Central memory CD8-positive, alpha-beta T cell (primary cell): ENCODE measurements around the gene CARD19.
"Not testable (repeated sequence)": the region's sequence is repeated elsewhere in the genome, so short reads cannot be mapped to it uniquely, and the experiment has no call there.

ENCODE experiments used
- ATAC-seq: fragments of 150-1000 bp; cut with Tn5 transposase; replicated peaks from 2 replicates; pipeline ENCODE4 v1.10.0; 2022; ENCODE audit warnings: mild to moderate bottlenecking, moderate FRiP score, moderate number of reproducible peaks; ENCODE audit not compliant: poor library complexity, severe bottlenecking; ENCODE audit errors: extremely low read depth
- DNase-seq, 2 donors: peaks; one replicate each; pipeline ENCODE4 v3.0.0; 2021; ENCODE audit warnings: low spot score in 2 of 2
- H3K27ac Mint-ChIP-seq: one replicate; pipeline ENCODE4 v1.8.0; 2022; ENCODE audit warnings: low read depth, mild to moderate bottlenecking, moderate library complexity, mixed read lengths
- H3K27me3 Mint-ChIP-seq: one replicate; pipeline ENCODE4 v1.8.0; 2022; ENCODE audit warnings: mixed read lengths
- H3K36me3 Mint-ChIP-seq: one replicate; pipeline ENCODE4 v1.8.0; 2022; ENCODE audit warnings: mild to moderate bottlenecking, moderate library complexity, mixed read lengths; ENCODE audit not compliant: insufficient read depth
- H3K4me1 Mint-ChIP-seq: one replicate; pipeline ENCODE4 v1.8.0; 2022; ENCODE audit warnings: mixed read lengths
- H3K4me3 Mint-ChIP-seq: one replicate; pipeline ENCODE4 v1.8.0; 2022; ENCODE audit warnings: mild to moderate bottlenecking, moderate library complexity, mixed read lengths
- H3K9me3 Mint-ChIP-seq: one replicate; pipeline ENCODE4 v1.8.0; 2022; ENCODE audit warnings: mixed read lengths

The CARD19 gene

DNA sequence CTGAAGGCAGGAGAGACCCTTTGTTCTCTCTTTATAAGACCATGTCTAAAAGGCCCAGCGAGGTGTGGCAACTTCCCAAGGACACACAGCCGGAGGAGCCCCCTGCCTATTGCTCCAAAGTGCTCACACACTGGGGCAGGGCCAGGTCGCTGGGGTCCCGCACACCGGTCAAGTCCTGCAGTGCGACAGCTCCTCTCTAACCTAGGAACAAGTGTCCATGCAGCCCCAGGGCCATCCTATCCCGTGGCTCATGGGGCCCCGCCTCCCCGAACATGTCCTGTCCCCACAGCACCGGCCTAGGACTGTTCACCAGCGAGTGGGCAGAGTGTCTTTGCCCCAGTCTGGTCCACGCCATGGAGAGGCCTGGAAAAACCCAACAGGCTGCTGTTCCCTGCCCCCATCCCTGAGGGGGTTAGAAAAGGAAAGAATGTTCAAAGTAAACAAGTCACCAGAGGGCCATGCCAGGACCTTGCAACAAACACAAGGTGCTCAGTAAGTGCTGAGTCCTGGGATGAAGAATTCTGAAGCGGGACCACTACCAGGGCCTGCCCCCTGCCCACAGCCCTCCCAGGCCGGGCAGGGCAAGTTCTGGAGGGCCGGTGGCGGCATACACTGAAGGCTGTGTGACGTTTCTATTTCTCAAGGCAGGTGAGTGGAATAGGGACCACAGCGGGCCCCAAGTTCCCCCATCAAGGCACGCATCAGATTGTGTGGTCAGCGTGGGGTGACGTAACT, 37.1 kb downstream of the CARD19 start:
- peak overlapping the region; percentile 98 for H3K27ac Mint-ChIP-seq
- H3K4me3 Mint-ChIP-seq, result peak overlapping the region; percentile 86
- DNase-seq, result peak in 1 of 2 donors; percentile 58
- H3K9me3 Mint-ChIP-seq, result no peaks in the 10 kb centered on the region
- H3K27me3 Mint-ChIP-seq, result no peaks in the 10 kb centered on the region
- peaks cover 49% of the 10 kb centered on the region for H3K4me1 Mint-ChIP-seq
- peaks cover 27% of the 10 kb centered on the region for H3K36me3 Mint-ChIP-seq
- ATAC-seq, result peak; percentile 30

GRCh38 chr9:93133681-93134014, 37.6 kb downstream of the CARD19 start:
- H3K9me3 Mint-ChIP-seq, result no peaks in the 10 kb centered on the region
- peak overlapping the region; percentile 98 for H3K27ac Mint-ChIP-seq
- no peak for ATAC-seq
- H3K27me3 Mint-ChIP-seq, result no peaks in the 10 kb centered on the region
- peak overlapping the region; percentile 86 for H3K4me3 Mint-ChIP-seq
- peaks cover 44% of the 10 kb centered on the region for H3K4me1 Mint-ChIP-seq
- DNase-seq, result peak in 1 of 2 donors; percentile 45
- peaks cover 27% of the 10 kb centered on the region for H3K36me3 Mint-ChIP-seq

DNA sequence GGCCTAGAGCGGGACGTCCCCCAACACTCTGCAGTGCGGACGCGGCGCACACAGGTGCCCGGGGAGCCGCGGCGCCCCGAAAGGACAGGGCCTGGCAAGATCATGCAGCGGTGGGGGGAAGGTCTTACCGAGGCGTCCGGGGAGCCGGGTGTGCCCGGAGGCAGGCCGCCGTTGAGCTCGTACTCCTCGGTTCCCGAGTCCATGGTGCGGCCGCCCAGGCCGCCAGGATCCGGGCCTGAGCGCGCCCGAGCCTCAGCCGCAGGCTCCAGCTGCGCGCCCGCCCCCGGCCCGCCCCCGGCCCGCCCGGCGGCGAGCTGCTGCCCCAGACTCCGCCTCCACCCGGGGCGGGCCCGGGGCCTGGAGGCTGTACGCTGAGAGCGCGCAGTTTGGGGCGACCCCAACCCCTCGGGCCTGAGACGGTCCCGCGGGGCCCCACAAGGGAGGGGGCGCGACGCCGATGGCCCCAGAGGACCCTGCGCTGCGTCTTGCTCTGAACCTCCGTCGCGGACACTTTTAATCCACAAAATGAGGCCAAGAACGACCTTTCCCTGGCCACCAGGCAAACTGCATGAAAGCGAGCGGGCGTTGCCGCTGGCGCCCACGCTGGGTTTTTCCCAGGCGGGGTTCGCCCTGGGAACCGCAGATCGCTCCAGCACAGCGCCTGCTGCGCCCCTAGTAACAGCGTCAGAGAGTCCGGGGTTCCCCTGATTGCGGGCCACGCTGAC, 38.2 kb downstream of the CARD19 start, which contains the start of gene NINJ1:
TSS of gene NINJ1 (minus strand) at position 237 of the 725 bp plus-strand sequence. CDS start at position 203, 34 bp downstream.
- Mint-ChIP-seq H3K27ac (peak within 1 kb of the TSS; percentile 98), H3K4me3 (peak within 1 kb of the TSS; percentile 86), H3K36me3 (peaks cover 25% of the 10 kb centered on the region), H3K27me3 (no peaks in the 10 kb centered on the region), H3K9me3 (no peaks in the 10 kb centered on the region), H3K4me1 (peaks cover 41% of the 10 kb centered on the region)
- DNase-seq (peak; percentile 67 to 84), ATAC-seq (peak; percentile 87)

GRCh38 chr9:93134740-93135444, 38.9 kb downstream of the CARD19 start:
- Mint-ChIP-seq H3K4me3 (peak overlapping the region; percentile 86), H3K27me3 (no peaks in the 10 kb centered on the region), H3K36me3 (peaks cover 24% of the 10 kb centered on the region), H3K4me1 (peaks cover 41% of the 10 kb centered on the region), H3K27ac (peak overlapping the region; percentile 98), H3K9me3 (no peaks in the 10 kb centered on the region)
- ATAC-seq (no peak), DNase-seq (no peak)

DNA sequence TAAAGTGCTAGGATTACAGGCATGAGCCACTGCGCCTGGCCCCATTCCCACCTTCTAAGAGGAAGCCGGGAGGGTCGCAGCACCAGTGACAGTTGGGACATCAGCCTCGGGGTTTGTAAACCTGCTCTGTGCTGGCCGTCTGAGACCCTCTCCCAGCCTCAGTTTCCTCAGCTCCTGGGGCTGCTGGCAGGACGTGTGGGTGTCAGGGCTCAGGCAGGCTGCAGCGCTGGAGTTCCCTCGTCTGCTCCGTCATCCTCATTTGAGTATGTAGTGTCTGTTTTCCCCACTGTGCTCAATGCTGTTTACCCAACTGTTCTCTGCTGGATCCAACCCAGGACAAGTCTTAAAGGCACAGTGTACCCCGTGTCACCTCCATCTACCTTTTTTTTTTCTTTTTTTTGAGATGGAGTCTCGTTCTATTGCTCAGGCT, 40.0 kb downstream of the CARD19 start:
- Mint-ChIP-seq H3K27ac (peak overlapping the region; percentile 98), H3K27me3 (no peaks in the 10 kb centered on the region), H3K9me3 (no peaks in the 10 kb centered on the region), H3K4me1 (peaks cover 32% of the 10 kb centered on the region), H3K4me3 (no peak overlapping the region), H3K36me3 (peaks cover 21% of the 10 kb centered on the region)
- DNase-seq, result no peak
- no peak for ATAC-seq

DNA sequence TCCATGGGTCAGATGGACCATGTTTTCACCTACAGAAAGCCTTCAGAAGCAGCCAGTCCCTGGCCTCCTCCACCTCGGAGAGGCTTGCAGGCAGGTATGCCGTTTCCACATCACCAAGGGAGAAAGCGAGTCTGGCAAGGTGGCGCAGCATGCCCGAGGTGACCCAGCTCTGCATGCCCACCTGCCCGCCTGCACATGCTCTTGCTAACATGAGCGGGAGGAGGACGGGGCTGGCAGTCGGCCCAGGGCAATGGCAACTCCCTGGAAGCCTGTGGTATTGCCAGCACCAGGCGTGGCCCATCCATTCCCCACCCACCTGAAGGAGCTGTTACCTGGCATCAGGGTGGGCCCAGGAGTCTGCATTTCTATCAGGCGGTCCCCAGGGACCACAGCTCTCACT, 41.3 kb downstream of the CARD19 start:
- H3K36me3 Mint-ChIP-seq, result peaks cover 15% of the 10 kb centered on the region
- H3K27me3 Mint-ChIP-seq, result no peaks in the 10 kb centered on the region
- no peaks in the 10 kb centered on the region for H3K9me3 Mint-ChIP-seq
- DNase-seq (no peak), ATAC-seq (no peak)
- peaks cover 18% of the 10 kb centered on the region for H3K4me1 Mint-ChIP-seq
- no peak overlapping the region for H3K27ac Mint-ChIP-seq
- H3K4me3 Mint-ChIP-seq, result no peak overlapping the region

GRCh38 chr9:93138171-93138764, 42.3 kb downstream of the CARD19 start:
- Mint-ChIP-seq H3K27me3 (no peaks in the 10 kb centered on the region), H3K27ac (no peak overlapping the region), H3K4me1 (peaks cover 11% of the 10 kb centered on the region), H3K4me3 (no peak overlapping the region), H3K9me3 (no peaks in the 10 kb centered on the region), H3K36me3 (peaks cover 10% of the 10 kb centered on the region)
- no peak for DNase-seq
- ATAC-seq, result no peak

GRCh38 chr9:93139365-93140182, 43.6 kb downstream of the CARD19 start:
- Mint-ChIP-seq H3K27ac (peak overlapping the region; percentile 56), H3K27me3 (no peaks in the 10 kb centered on the region), H3K36me3 (peaks cover 5% of the 10 kb centered on the region), H3K4me1 (peaks cover 20% of the 10 kb centered on the region), H3K4me3 (no peak overlapping the region), H3K9me3 (no peaks in the 10 kb centered on the region)
- DNase-seq, result no peak
- no peak for ATAC-seq

DNA sequence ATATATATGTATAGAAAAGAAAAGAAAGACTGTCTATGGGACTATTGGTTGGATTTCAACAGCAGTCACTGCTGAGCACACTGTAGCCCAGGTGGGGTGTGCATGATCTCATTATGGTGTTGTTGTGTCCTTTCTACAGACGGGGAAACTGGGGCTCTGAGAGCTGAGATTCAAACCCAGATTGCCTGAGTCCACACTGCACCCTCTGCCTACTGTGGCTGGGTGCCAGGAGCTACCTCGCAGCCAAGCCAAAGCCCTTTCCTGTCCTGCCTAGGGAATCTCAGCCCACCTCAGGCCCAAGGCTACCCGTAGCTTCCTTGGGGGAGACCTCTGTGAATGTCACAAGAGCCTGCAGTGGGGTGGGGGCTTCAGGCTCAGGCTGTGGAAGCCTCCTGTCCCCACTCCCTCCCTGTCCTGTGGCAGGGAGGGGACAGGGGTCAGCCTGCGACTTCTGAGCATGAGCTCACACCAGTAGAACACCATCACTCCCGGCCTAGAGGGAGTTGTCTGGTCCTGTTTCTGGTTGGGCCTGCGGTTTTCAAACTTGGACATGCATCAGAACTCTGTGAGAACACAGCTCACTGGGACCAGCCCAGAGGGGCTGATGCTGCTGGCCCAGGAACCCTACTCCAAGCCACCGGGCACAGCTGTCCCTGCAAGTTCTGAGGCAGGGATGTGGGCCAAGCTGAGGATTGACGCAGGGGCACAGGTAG, 45.9 kb downstream of the CARD19 start:
- peaks cover 2% of the 10 kb centered on the region for H3K36me3 Mint-ChIP-seq
- H3K4me3 Mint-ChIP-seq, result no peak overlapping the region
- no peaks in the 10 kb centered on the region for H3K9me3 Mint-ChIP-seq
- H3K27ac Mint-ChIP-seq, result no peak overlapping the region
- ATAC-seq (no peak), DNase-seq (no peak)
- H3K27me3 Mint-ChIP-seq, result no peaks in the 10 kb centered on the region
- peaks cover 16% of the 10 kb centered on the region for H3K4me1 Mint-ChIP-seq

- Mint-ChIP-seq H3K9me3 (no peaks in the 10 kb centered on the region), H3K4me3 (peak overlapping the region; percentile 53), H3K27ac (peak overlapping the region; percentile 88), H3K4me1 (peaks cover 16% of the 10 kb centered on the region), H3K36me3 (peaks cover 4% of the 10 kb centered on the region), H3K27me3 (no peaks in the 10 kb centered on the region)
- peak; percentile 97 for ATAC-seq
- DNase-seq, result peak; percentile 46 to 61
These were observed 48.0 kb downstream of the CARD19 start for GRCh38 chr9:93143830-93144530.

DNA sequence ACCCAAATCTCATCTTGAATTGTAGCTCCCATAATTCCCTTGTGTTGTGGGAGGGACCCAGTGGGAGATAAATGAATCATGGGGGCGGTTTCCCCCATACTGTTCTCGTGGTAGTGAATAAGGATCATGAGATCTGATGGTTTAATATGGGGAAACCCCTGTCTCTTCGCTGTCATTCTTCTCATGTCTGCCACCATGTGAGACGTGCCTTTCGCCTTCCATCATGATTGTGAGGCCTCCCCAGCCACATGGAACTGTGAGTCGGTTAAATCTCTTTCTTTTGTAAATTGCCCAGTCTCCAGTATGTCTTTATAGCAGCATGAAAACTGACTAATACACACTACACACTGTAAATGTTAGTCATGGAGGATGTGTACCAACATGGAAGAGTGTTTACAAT, 50.7 kb downstream of the CARD19 start:
- H3K4me1 Mint-ChIP-seq, result peaks cover 16% of the 10 kb centered on the region
- H3K9me3 Mint-ChIP-seq, H3K27me3 Mint-ChIP-seq, DNase-seq, ATAC-seq, H3K4me3 Mint-ChIP-seq, H3K27ac Mint-ChIP-seq, H3K36me3 Mint-ChIP-seq: not testable (repeated sequence)
